Measurements from ENCODE around the gene SNPH.

SNPH gene

GRCh38 chr20:1265226-1265915 is 723 bp upstream of the SNPH start:
- DNase-seq (ENCODE audit: low read depth) = peak; percentile 56

- no peak for DNase-seq (ENCODE audit: low read depth)
Observed at GRCh38 chr20:1265916-1266166, 253 bp upstream of the SNPH start.

- no peak for DNase-seq (ENCODE audit: low read depth)
Observed at GRCh38 chr20:1267161-1267560, 1.1 kb downstream of the SNPH start.

GRCh38 chr20:1267809-1268374 is 1.8 kb downstream of the SNPH start:
- DNase-seq (ENCODE audit: low read depth) = no peak

- no peak for DNase-seq (ENCODE audit: low read depth)
Observed at GRCh38 chr20:1269235-1269634, 3.1 kb downstream of the SNPH start.

- DNase-seq (ENCODE audit: low read depth) = no peak
Observed at GRCh38 chr20:1269850-1270249, 3.8 kb downstream of the SNPH start.

- DNase-seq (ENCODE audit: low read depth) = no peak
Observed at GRCh38 chr20:1272368-1273100, 6.4 kb downstream of the SNPH start.

- no peak for DNase-seq (ENCODE audit: low read depth)
Observed at GRCh38 chr20:1273366-1273765, 7.3 kb downstream of the SNPH start.

- no peak for DNase-seq (ENCODE audit: low read depth)
Observed at GRCh38 chr20:1274485-1275311, 8.6 kb downstream of the SNPH start.

- no peak for DNase-seq (ENCODE audit: low read depth)
Observed at GRCh38 chr20:1275919-1276318, 9.8 kb downstream of the SNPH start.

GRCh38 chr20:1277529-1278322 is 11.6 kb downstream of the SNPH start:
- DNase-seq (ENCODE audit: low read depth) = no peak

GRCh38 chr20:1278993-1279392 is 12.9 kb downstream of the SNPH start:
- DNase-seq (ENCODE audit: low read depth) = no peak

GRCh38 chr20:1280195-1281102 is 14.4 kb downstream of the SNPH start:
- DNase-seq (ENCODE audit: low read depth) = peak; percentile 43

GRCh38 chr20:1281279-1282057 is 15.4 kb downstream of the SNPH start:
- DNase-seq (ENCODE audit: low read depth) = no peak

GRCh38 chr20:1282966-1283365 is 16.9 kb downstream of the SNPH start:
- DNase-seq (ENCODE audit: low read depth) = no peak

- no peak for DNase-seq (ENCODE audit: low read depth)
Observed at GRCh38 chr20:1283522-1284510, 17.7 kb downstream of the SNPH start.

GRCh38 chr20:1286267-1287024 is 20.4 kb downstream of the SNPH start:
- no peak for DNase-seq (ENCODE audit: low read depth)

GRCh38 chr20:1287306-1287705 is 21.2 kb downstream of the SNPH start:
- no peak for DNase-seq (ENCODE audit: low read depth)
